K562 (cell line): ENCODE measurements around the gene PDZK1IP1. TPM values are rescaled to one million over a fixed set of nuclear protein-coding genes. Genes with fewer than 3 reads are reported as not detected.

Experiments
- CBX1 ChIP-seq: sonication (generic); IDR thresholded peaks from 2 replicates; pipeline ENCODE4 v1.6.1; 2016; ENCODE audit warnings: antibody characterized with exemption, low read depth, mild to moderate bottlenecking
- EP300 ChIP-seq: IDR thresholded peaks from 2 replicates; pipeline ENCODE4 v1.6.1; 2012; ENCODE audit warnings: low read length, improper control_type of control experiment
- GTF2F1 ChIP-seq: IDR thresholded peaks from 2 replicates; pipeline ENCODE4 v1.6.1; 2011; ENCODE audit warnings: low read depth, low read length, improper control_type of control experiment
- KLF10 ChIP-seq: fragments of 250-450 bp; sonication (Bioruptor Pico); IDR thresholded peaks from 2 replicates; pipeline ENCODE4 v1.6.1; 2021; ENCODE audit warnings: matching md5 sums
- RBM25 ChIP-seq: fragments of 200-400 bp; formaldehyde crosslinking; IDR thresholded peaks from 2 replicates; pipeline ENCODE4 v1.6.1; 2018; ENCODE audit warnings: low read length, low read depth, moderate library complexity; ENCODE audit not compliant: severe bottlenecking
- SRSF1 ChIP-seq: fragments of 200-400 bp; formaldehyde crosslinking; IDR thresholded peaks from 2 replicates; pipeline ENCODE4 v1.6.1; 2017; ENCODE audit warnings: mild to moderate bottlenecking, low read depth, low read length, moderate library complexity
- TAF1 ChIP-seq: IDR thresholded peaks from 2 replicates; pipeline ENCODE4 v1.6.1; 2011; ENCODE audit warnings: mild to moderate bottlenecking, low read length, moderate library complexity; ENCODE audit not compliant: insufficient read depth, control insufficient read depth, severe bottlenecking; ENCODE audit errors: extremely low read depth
- TAF9B ChIP-seq: fragments of 450-650 bp; IDR thresholded peaks from 2 replicates; pipeline ENCODE4 v1.6.1; 2018; ENCODE audit warnings: mild to moderate bottlenecking; ENCODE audit not compliant: partially characterized antibody
- TCF3 ChIP-seq: sonication (generic); formaldehyde crosslinking; IDR thresholded peaks from 2 replicates; pipeline ENCODE4 v1.4.0; 2020; ENCODE audit warnings: mild to moderate bottlenecking, missing genetic modification reagents
- TCF7L2 ChIP-seq: fragments of 150-350 bp; IDR thresholded peaks from 2 replicates; pipeline ENCODE4 v1.6.1; 2016; ENCODE audit warnings: low read depth, mild to moderate bottlenecking, low read length, moderate library complexity
- WHSC1 ChIP-seq: IDR thresholded peaks from one replicate; pipeline ENCODE4 v1.6.1; 2012; ENCODE audit warnings: low read length, control low read depth, inconsistent platforms
- ZBED1 ChIP-seq: IDR thresholded peaks from 2 replicates; pipeline ENCODE4 v1.6.1; 2014
- ZFP36 ChIP-seq: fragments of 150-350 bp; IDR thresholded peaks from 2 replicates; pipeline ENCODE4 v1.6.1; 2018; ENCODE audit warnings: low read length, low read depth; ENCODE audit not compliant: partially characterized antibody
- ZNF253 ChIP-seq: fragments of 250-450 bp; sonication (Bioruptor Pico); conservative IDR thresholded peaks from 2 replicates; pipeline ENCODE4 v1.6.1; 2021; ENCODE audit warnings: mild to moderate bottlenecking
- polyA plus RNA-seq, 8 experiments: library from polyadenylated mRNA; depleted of rRNA in 4 of 8; stranded (reverse) in 5 of 8; unstranded in 3 of 8; fragments of >200 nt; fragmentation: Nextera tagmentation in 2 of 8; fragmentation: Illumina TruSeq in 1 of 8; extraction: Ambion mirVana in 2 of 8; extraction: Trizol in 1 of 8; gene quantifications; 2 replicates each; pipeline versions ENCODE4 v1.2.1 to v1.2.3, GENCODE V29; 2011 to 2014; ENCODE audit warnings: inconsistent platforms in 1 of 8, missing spikeins in 1 of 8
- total RNA-seq, 7 experiments: library from RNA; depleted of rRNA in 6 of 7; stranded (reverse); fragments of >200 nt in 6 of 7; fragmentation: Illumina TruSeq in 2 of 7; extraction: Trizol in 2 of 7; gene quantifications; 2 replicates each; pipeline versions ENCODE4 v1.2.1 to v1.2.3, GENCODE V29; 2011 to 2021; ENCODE audit warnings: low replicate concordance in 1 of 7
- TF ChIP-seq, protein P1 (sequence below): sonication (generic); formaldehyde crosslinking; IDR thresholded peaks from 2 replicates; pipeline ENCODE4 v1.8.1; 2023; ENCODE audit warnings: mild to moderate bottlenecking, missing genetic modification reagents
- TF ChIP-seq, protein P2 (sequence below): fragments of 450-650 bp; IDR thresholded peaks from 2 replicates; pipeline ENCODE4 v1.7.1; 2018; ENCODE audit warnings: mild to moderate bottlenecking, low read depth; ENCODE audit not compliant: partially characterized antibody
- TF ChIP-seq, protein P3 (sequence below): sonication (generic); formaldehyde crosslinking; IDR thresholded peaks from 2 replicates; pipeline ENCODE4 v1.8.1; 2023; ENCODE audit warnings: mild to moderate bottlenecking, missing genetic modification reagents, moderate library complexity
- TF ChIP-seq, protein P4 (sequence below): fragments of 250-450 bp; sonication (Bioruptor Pico); IDR thresholded peaks from 2 replicates; pipeline ENCODE4 v1.8.0; 2021; ENCODE audit warnings: mild to moderate bottlenecking, moderate library complexity
- TF ChIP-seq, protein P5 (sequence below), 2 experiments: fragments of 450-650 bp; IDR thresholded peaks; 2 replicates each; pipeline ENCODE4 v1.6.1; 2016

PDZK1IP1 gene
- total and polyA plus RNA-seq, 9 of the 15 experiments (the other 6 are each of a cell fraction or from before 2014, with no cell fraction given), result 0.17 to 0.68 (median 0.53) TPM; not detected in 2

DNA sequence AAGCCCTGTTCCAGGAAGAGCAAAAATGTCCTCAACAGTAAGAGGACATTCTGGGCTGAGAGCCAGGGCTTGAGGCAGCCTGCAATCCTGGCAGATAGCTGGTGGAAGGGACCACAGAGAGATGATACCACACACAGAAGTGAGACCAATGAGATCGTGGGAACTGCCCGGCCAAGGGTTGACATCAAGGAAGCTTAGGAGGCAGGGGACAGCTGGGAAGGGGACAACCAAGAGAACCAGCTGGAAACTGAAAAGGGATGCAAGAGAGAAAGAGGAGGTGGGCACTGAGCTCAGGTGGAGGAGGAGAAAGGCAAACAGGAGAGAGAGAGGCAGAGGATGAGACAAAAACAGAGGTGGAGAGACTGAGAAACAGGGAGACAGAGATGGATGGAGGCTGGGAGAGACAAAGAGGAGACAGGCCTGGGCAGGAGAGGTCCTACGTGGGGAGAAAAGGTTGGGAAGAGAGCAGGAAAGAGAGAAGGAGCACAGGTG lies 9.2 kb downstream of the PDZK1IP1 start (continued):
- TF ChIP-seq ZNF253 (CRISPR knock-in tag), result no peak
- TF ChIP-seq TCF3, result no peak; the same call in 1 of the 2 replicates
- TF ChIP-seq TAF9B, result no peak
- TF ChIP-seq ZFP36, result peak; percentile 81
- TF ChIP-seq, protein P1, sequence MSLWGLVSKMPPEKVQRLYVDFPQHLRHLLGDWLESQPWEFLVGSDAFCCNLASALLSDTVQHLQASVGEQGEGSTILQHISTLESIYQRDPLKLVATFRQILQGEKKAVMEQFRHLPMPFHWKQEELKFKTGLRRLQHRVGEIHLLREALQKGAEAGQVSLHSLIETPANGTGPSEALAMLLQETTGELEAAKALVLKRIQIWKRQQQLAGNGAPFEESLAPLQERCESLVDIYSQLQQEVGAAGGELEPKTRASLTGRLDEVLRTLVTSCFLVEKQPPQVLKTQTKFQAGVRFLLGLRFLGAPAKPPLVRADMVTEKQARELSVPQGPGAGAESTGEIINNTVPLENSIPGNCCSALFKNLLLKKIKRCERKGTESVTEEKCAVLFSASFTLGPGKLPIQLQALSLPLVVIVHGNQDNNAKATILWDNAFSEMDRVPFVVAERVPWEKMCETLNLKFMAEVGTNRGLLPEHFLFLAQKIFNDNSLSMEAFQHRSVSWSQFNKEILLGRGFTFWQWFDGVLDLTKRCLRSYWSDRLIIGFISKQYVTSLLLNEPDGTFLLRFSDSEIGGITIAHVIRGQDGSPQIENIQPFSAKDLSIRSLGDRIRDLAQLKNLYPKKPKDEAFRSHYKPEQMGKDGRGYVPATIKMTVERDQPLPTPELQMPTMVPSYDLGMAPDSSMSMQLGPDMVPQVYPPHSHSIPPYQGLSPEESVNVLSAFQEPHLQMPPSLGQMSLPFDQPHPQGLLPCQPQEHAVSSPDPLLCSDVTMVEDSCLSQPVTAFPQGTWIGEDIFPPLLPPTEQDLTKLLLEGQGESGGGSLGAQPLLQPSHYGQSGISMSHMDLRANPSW (CRISPR knock-in tag), result no peak; the same call in 1 of the 2 replicates
- TF ChIP-seq, protein P2, sequence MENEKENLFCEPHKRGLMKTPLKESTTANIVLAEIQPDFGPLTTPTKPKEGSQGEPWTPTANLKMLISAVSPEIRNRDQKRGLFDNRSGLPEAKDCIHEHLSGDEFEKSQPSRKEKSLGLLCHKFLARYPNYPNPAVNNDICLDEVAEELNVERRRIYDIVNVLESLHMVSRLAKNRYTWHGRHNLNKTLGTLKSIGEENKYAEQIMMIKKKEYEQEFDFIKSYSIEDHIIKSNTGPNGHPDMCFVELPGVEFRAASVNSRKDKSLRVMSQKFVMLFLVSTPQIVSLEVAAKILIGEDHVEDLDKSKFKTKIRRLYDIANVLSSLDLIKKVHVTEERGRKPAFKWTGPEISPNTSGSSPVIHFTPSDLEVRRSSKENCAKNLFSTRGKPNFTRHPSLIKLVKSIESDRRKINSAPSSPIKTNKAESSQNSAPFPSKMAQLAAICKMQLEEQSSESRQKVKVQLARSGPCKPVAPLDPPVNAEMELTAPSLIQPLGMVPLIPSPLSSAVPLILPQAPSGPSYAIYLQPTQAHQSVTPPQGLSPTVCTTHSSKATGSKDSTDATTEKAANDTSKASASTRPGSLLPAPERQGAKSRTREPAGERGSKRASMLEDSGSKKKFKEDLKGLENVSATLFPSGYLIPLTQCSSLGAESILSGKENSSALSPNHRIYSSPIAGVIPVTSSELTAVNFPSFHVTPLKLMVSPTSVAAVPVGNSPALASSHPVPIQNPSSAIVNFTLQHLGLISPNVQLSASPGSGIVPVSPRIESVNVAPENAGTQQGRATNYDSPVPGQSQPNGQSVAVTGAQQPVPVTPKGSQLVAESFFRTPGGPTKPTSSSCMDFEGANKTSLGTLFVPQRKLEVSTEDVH, result no peak
- TF ChIP-seq, protein P3, sequence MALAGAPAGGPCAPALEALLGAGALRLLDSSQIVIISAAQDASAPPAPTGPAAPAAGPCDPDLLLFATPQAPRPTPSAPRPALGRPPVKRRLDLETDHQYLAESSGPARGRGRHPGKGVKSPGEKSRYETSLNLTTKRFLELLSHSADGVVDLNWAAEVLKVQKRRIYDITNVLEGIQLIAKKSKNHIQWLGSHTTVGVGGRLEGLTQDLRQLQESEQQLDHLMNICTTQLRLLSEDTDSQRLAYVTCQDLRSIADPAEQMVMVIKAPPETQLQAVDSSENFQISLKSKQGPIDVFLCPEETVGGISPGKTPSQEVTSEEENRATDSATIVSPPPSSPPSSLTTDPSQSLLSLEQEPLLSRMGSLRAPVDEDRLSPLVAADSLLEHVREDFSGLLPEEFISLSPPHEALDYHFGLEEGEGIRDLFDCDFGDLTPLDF (CRISPR knock-in tag), result no peak
- no peak for TF ChIP-seq CBX1
- TF ChIP-seq EP300, result no peak
- no peak for TF ChIP-seq TCF7L2
- TF ChIP-seq KLF10 (CRISPR knock-in tag), result no peak
- TF ChIP-seq TAF1, result no peak
- TF ChIP-seq, protein P4, sequence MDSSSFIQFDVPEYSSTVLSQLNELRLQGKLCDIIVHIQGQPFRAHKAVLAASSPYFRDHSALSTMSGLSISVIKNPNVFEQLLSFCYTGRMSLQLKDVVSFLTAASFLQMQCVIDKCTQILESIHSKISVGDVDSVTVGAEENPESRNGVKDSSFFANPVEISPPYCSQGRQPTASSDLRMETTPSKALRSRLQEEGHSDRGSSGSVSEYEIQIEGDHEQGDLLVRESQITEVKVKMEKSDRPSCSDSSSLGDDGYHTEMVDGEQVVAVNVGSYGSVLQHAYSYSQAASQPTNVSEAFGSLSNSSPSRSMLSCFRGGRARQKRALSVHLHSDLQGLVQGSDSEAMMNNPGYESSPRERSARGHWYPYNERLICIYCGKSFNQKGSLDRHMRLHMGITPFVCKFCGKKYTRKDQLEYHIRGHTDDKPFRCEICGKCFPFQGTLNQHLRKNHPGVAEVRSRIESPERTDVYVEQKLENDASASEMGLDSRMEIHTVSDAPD (CRISPR knock-in tag), result no peak
- TF ChIP-seq SRSF1, result no peak
- TF ChIP-seq GTF2F1, result no peak
- no peak for TF ChIP-seq ZBED1
- TF ChIP-seq RBM25, result no peak
- TF ChIP-seq WHSC1, result no peak
- TF ChIP-seq, protein P5, sequence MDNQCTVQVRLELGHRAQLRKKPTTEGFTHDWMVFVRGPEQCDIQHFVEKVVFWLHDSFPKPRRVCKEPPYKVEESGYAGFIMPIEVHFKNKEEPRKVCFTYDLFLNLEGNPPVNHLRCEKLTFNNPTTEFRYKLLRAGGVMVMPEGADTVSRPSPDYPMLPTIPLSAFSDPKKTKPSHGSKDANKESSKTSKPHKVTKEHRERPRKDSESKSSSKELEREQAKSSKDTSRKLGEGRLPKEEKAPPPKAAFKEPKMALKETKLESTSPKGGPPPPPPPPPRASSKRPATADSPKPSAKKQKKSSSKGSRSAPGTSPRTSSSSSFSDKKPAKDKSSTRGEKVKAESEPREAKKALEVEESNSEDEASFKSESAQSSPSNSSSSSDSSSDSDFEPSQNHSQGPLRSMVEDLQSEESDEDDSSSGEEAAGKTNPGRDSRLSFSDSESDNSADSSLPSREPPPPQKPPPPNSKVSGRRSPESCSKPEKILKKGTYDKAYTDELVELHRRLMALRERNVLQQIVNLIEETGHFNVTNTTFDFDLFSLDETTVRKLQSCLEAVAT (IDR thresholded peaks at IDR 0.05), result peak; percentile 64 to 75; a peak in 3 of 4 replicates
